Activated T-cell treated with anti-CD3 and anti-CD28 coated beads for 4 hours (primary cell): ENCODE measurements around the gene CTAG1A.
"Not testable (repeated sequence)": the region's sequence is repeated elsewhere in the genome, so short reads cannot be mapped to it uniquely, and the experiment has no call there.

Experiments
- DNase-seq: peaks from one replicate; pipeline ENCODE4 v3.0.0-alpha.2; 2020

Gene CTAG1A

GRCh38 chrX:154584585-154585183, at the start of gene CTAG1A:
CTAG1A (plus strand) TSS chrX:154585133; CDS start chrX:154585207, 74 bp downstream.
- not testable (repeated sequence) for DNase-seq

GRCh38 chrX:154535892-154536291, 49.0 kb upstream of the CTAG1A start:
- DNase-seq = no peak

GRCh38 chrX:154539077-154539476, 45.9 kb upstream of the CTAG1A start:
- no peak for DNase-seq

- DNase-seq = not testable (repeated sequence)
Measured at GRCh38 chrX:154540365-154540764, 44.6 kb upstream of the CTAG1A start.

- DNase-seq = no peak
Measured at GRCh38 chrX:154540897-154541535, 43.9 kb upstream of the CTAG1A start.

- DNase-seq = no peak
Measured at GRCh38 chrX:154541589-154541895, 43.4 kb upstream of the CTAG1A start.

GRCh38 chrX:154541896-154542722, 42.8 kb upstream of the CTAG1A start:
- peak; percentile 46 for DNase-seq

- DNase-seq = no peak
Measured at GRCh38 chrX:154542723-154543424, 42.1 kb upstream of the CTAG1A start.

GRCh38 chrX:154545673-154546274, 39.2 kb upstream of the CTAG1A start:
- DNase-seq = no peak

- peak; percentile 66 for DNase-seq
Measured at GRCh38 chrX:154546354-154547244, 38.3 kb upstream of the CTAG1A start, which contains the start of gene G6PD. G6PD (minus strand) TSS chrX:154546846; CDS start chrX:154546155, 691 bp downstream.

GRCh38 chrX:154547245-154548027, 37.5 kb upstream of the CTAG1A start, which contains the start of gene IKBKG:
IKBKG (plus strand) TSS chrX:154547620; CDS start chrX:154552003, 4,383 bp downstream.
- DNase-seq = peak; percentile 78

- no peak for DNase-seq
Measured at GRCh38 chrX:154548028-154548316, 37.0 kb upstream of the CTAG1A start.

GRCh38 chrX:154549766-154550165, 35.2 kb upstream of the CTAG1A start:
- no peak for DNase-seq

GRCh38 chrX:154552112-154552806, 32.7 kb upstream of the CTAG1A start:
- DNase-seq = not testable (repeated sequence)

- DNase-seq = not testable (repeated sequence)
Measured at GRCh38 chrX:154558060-154558690, 26.8 kb upstream of the CTAG1A start.

- not testable (repeated sequence) for DNase-seq
Measured at GRCh38 chrX:154558896-154559295, 26.0 kb upstream of the CTAG1A start.

GRCh38 chrX:154560326-154560725, 24.6 kb upstream of the CTAG1A start:
- DNase-seq = not testable (repeated sequence)

GRCh38 chrX:154562295-154562694, 22.6 kb upstream of the CTAG1A start:
- not testable (repeated sequence) for DNase-seq

- DNase-seq = not testable (repeated sequence)
Measured at GRCh38 chrX:154570361-154570760, 14.6 kb upstream of the CTAG1A start.

GRCh38 chrX:154573061-154573460, 11.9 kb upstream of the CTAG1A start:
- DNase-seq = not testable (repeated sequence)
